Endothelial cell of umbilical vein (primary cell): ENCODE measurements around the gene ADAT3. TPM values are rescaled to one million over a fixed set of nuclear protein-coding genes. Genes with fewer than 3 reads are reported as not detected.

Experiments used
- BruUV-seq: library from RNA; stranded (reverse); fragments of 400-500 nt; replicated peaks from 2 replicates; lab custom pipeline; 2021; lab: Mats Ljungman, UMichigan
- CTCF ChIA-PET: fragments of 300-600, 350-600 bp; sonication (Branson Sonifier 250); formaldehyde crosslinking; loops from one replicate; lab custom pipeline; 2021; ENCODE audit warnings: antibody characterized with exemption, inconsistent platforms; lab: Charles Lee
- POLR2A ChIA-PET: fragments of 300-600, 350-600 bp; sonication (Branson Sonifier 250); formaldehyde crosslinking; loops from one replicate; lab custom pipeline; 2021; ENCODE audit warnings: antibody characterized with exemption, inconsistent platforms; lab: Charles Lee
- DNase-seq: peaks from one replicate; pipeline ENCODE4 v3.0.0-alpha.2; 2011; ENCODE audit warnings: low read depth, low spot score
- FAIRE-seq: peaks from 2 replicates; lab custom pipeline; 2011; peaks lifted over from hg19 to GRCh38; lab: Jason Lieb, UNC
- H2AFZ ChIP-seq: 2 replicates; pipeline ENCODE4 v1.6.0; 2012; ENCODE audit warnings: low read depth, low read length, control low read depth, inconsistent platforms
- H3K27ac ChIP-seq: 2 replicates; pipeline ENCODE4 v1.5.1; 2011; ENCODE audit warnings: low read depth, mild to moderate bottlenecking, control low read depth, low read length, moderate library complexity; ENCODE audit not compliant: insufficient read depth
- H3K27me3 ChIP-seq, 2 experiments: 2 replicates each; pipeline versions ENCODE4 v1.6.0 to v1.6.1; 2011; ENCODE audit warnings: low read length in 2 of 2, mixed read lengths in 1 of 2; ENCODE audit not compliant: control insufficient read depth in 2 of 2, insufficient read depth in 2 of 2
- H3K36me3 ChIP-seq, 2 experiments: 2 replicates in 1 of 2; 3 replicates in 1 of 2; pipeline ENCODE4 v1.5.1; 2011; ENCODE audit warnings: low read length in 2 of 2, mild to moderate bottlenecking in 1 of 2, moderate library complexity in 1 of 2; ENCODE audit not compliant: control insufficient read depth in 2 of 2, insufficient read depth in 2 of 2; ENCODE audit errors: extremely low read depth in 1 of 2
- H3K4me1 ChIP-seq: 3 replicates; pipeline ENCODE4 v1.5.1; 2011; ENCODE audit warnings: mild to moderate bottlenecking, low read length; ENCODE audit not compliant: control insufficient read depth, insufficient read depth; ENCODE audit errors: extremely low read depth
- H3K4me2 ChIP-seq: 2 replicates; pipeline ENCODE4 v1.6.1; 2011; ENCODE audit warnings: low read length, control low read depth, mixed read lengths; ENCODE audit not compliant: insufficient read depth
- H3K4me3 ChIP-seq, 3 experiments: fragments of 200-600 bp in 1 of 3; sonication (generic), shearing (Covaris generic) in 1 of 3; replicated peaks in 1 of 3; 2 replicates each; pipeline ENCODE4 v1.5.1; 2011 to 2016; ENCODE audit warnings: control low read depth in 3 of 3, low read length in 3 of 3, mild to moderate bottlenecking in 2 of 3, inconsistent platforms in 1 of 3, low read depth in 1 of 3, moderate library complexity in 1 of 3; ENCODE audit not compliant: insufficient read depth in 1 of 3
- H3K79me2 ChIP-seq: 2 replicates; pipeline ENCODE4 v1.6.0; 2012; ENCODE audit warnings: low read length, inconsistent platforms; ENCODE audit not compliant: control insufficient read depth, insufficient read depth
- H3K9ac ChIP-seq: replicated peaks from 2 replicates; pipeline ENCODE3; 2011; ENCODE audit warnings: low read length, control low read depth; ENCODE audit not compliant: insufficient read depth; ENCODE audit errors: extremely low read depth
- H3K9me1 ChIP-seq: replicated peaks from 3 replicates; pipeline ENCODE4 v1.6.0; 2011; ENCODE audit warnings: mild to moderate bottlenecking, low read length; ENCODE audit not compliant: control insufficient read depth, insufficient read depth; ENCODE audit errors: extremely low read depth
- H3K9me3 ChIP-seq: replicated peaks from 2 replicates; pipeline ENCODE4 v1.5.1; 2012; ENCODE audit warnings: low read length, inconsistent platforms; ENCODE audit not compliant: control insufficient read depth, insufficient read depth
- H4K20me1 ChIP-seq: replicated peaks from 2 replicates; pipeline ENCODE3; 2011; ENCODE audit warnings: mild to moderate bottlenecking, low read length; ENCODE audit not compliant: control insufficient read depth, insufficient read depth; ENCODE audit errors: extremely low read depth
- CTCF ChIP-seq, 2 donors: IDR thresholded peaks; 1 replicate in 1 of 2; 2 replicates in 1 of 2; pipeline ENCODE4 v1.5.1; 2011; ENCODE audit warnings: low read length in 2 of 2, mild to moderate bottlenecking in 2 of 2, moderate library complexity in 2 of 2, control low read depth in 1 of 2, inconsistent platforms in 1 of 2, low read depth in 1 of 2; ENCODE audit not compliant: insufficient read depth in 1 of 2; ENCODE audit errors: extremely low read depth in 1 of 2
- POLR2A ChIP-seq: IDR thresholded peaks from 2 replicates; pipeline ENCODE4 v1.6.1; 2012; ENCODE audit warnings: low read depth, mild to moderate bottlenecking, control low read depth, low read length
- POLR2AphosphoS5 ChIP-seq: IDR thresholded peaks from 2 replicates; pipeline ENCODE4 v1.6.1; 2012; ENCODE audit warnings: low read depth, mild to moderate bottlenecking, control low read depth, low read length, moderate library complexity; ENCODE audit not compliant: insufficient read depth
- dilution Hi-C: fragments of 300-500 bp; cut with MboI; formaldehyde crosslinking; loops from one replicate; pipeline ENCODE4 v1.15.0; 2019; ENCODE audit warnings: low sequenced_read_pairs; ENCODE audit not compliant: extremely low pct_ligation_motif_present
- intact Hi-C: fragments of 100-400 bp; cut with micrococcal nuclease; formaldehyde crosslinking; loops from one replicate; pipeline ENCODE4 v1.10.0; 2022
- polyA plus RNA-seq, 4 experiments: library from polyadenylated mRNA; depleted of rRNA in 3 of 4; stranded (reverse) in 3 of 4; unstranded in 1 of 4; fragments of >200 nt; gene quantifications; 2 replicates each; pipeline versions ENCODE4 v1.2.1 to v1.2.3, GENCODE V29; 2011 to 2012; ENCODE audit warnings: missing spikeins in 1 of 4
- total RNA-seq: library from RNA; stranded (reverse); gene quantifications from 2 replicates; pipeline ENCODE4 v1.2.3, GENCODE V29; 2021

Gene ADAT3
- total and polyA plus RNA-seq, 2 donors (not counting 3 experiments of a cell fraction or from before 2014, with no cell fraction given): 5.7 to 11.7 TPM

- dilution Hi-C loops: no loop called here
- CTCF ChIA-PET: interaction anchor here (1.0 kb wide), 1 partner anchor 12 kb away, joined by 4 read pairs; no protein-coding TSS in a partner anchor
- BruUV-seq: no TSS peak
Observed at GRCh38 chr19:1933942-1934341, 28.7 kb downstream of the ADAT3 start.

More at GRCh38 chr19:1933942-1934341, 28.7 kb downstream of the ADAT3 start:
- Histone ChIP-seq H2AFZ (no peak overlapping the region), H3K9me3 (no peaks in the 10 kb centered on the region), H3K9me1 (no peaks in the 10 kb centered on the region), H3K4me3 (no peak overlapping the region), H3K9ac (no peak overlapping the region), H3K79me2 (no peaks in the 10 kb centered on the region), H3K4me1 (peaks cover 4% of the 10 kb centered on the region), H3K27me3 (no peaks in the 10 kb centered on the region), H3K27ac (no peak overlapping the region), H3K36me3 (no peaks in the 10 kb centered on the region), H3K4me2 (no peak overlapping the region), H4K20me1 (no peaks in the 10 kb centered on the region)
- TF ChIP-seq POLR2AphosphoS5 (no peak), POLR2A (no peak), CTCF (IDR thresholded peaks at IDR 0.05; ENCODE audit: extremely low read depth in 1 of 2, insufficient read depth in 1 of 2, low read depth in 1 of 2, low read length in 2 of 2) (no peak)
- DNase-seq: no peak
- intact Hi-C loops: loop anchor here (10.0 kb wide), 1 partner anchor 381 kb away; no protein-coding TSS in a partner anchor
- POLR2A ChIA-PET: no interaction called here
- FAIRE-seq: no peak
